GOT3 (cell line): ENCODE measurements around the gene SPDEF.

Experiments
- DNase-seq: peaks from one replicate; lab custom pipeline; 2025; ENCODE audit warnings: mixed read lengths; lab: John Stamatoyannopoulos, UW

The SPDEF gene

DNA sequence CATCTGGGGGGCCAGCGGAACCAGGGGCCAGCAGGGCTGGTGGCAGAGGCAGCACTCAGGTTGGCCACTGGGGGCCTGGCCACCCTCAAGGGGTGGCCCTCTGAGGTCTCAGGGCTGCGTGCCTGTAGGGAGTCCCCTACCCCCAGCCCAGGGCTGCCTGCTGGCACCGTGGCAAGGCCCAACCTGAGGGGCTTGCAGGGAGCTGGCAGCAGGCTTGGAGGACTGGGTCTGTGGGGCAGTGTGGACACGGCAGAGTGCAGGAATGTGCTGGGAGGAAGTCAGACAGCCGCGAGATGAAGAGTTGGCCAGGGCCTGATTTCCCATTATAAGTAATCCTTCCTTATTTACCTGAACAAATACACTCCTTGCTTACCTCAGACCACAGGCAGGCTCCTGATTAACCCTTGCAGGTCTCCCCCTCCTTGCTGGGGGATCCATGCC is at the start of gene SPDEF:
Gene SPDEF, minus strand, starts transcription at position 299 of the 441 bp plus-strand sequence. CDS start 11,874 bp downstream, outside the sequence.
- no peak for DNase-seq

DNA sequence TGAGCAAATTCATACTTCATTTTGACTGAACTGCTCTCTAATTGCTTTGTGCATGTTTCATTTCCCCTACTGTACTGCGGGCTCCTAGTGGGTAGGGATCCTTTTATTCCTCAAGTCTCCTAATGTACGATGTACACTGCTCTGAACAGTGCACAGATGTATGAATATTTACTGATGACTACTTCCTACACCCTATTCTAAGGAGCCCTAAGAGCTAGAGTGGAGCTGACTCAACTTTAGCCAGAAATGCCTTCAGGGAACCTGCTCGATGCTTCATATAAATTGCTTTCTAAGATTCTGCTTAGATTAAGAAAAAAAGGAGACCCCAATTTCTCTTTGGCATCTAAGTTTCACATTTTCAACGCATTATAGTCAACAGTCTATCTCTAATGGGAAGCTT is 47.6 kb upstream of the SPDEF start:
- DNase-seq = no peak

GRCh38 chr6:34602318-34603111 is 46.4 kb upstream of the SPDEF start:
- no peak for DNase-seq

GRCh38 chr6:34601706-34602105 is 45.6 kb upstream of the SPDEF start:
- DNase-seq = no peak

DNA sequence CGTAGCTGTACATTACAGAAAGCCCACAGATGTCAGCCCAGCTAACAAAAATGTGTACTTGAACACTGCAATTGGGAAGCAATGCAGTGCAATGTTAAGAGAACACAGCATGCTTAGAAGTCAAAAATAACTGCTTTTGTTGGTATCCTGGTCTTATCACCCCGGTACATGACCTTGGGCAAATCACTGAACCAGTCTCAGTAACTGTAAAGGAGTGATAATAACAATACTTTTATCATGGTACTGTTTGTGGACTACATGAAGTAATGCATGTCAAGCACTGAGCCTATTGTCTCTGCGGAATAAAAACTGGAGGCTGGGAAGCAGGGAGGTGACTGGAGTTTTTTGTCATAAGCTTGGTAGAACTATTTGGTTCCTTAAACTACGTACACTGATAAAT is 44.7 kb upstream of the SPDEF start:
- no peak for DNase-seq

- no peak for DNase-seq
Measured at GRCh38 chr6:34600101-34600500, 44.0 kb upstream of the SPDEF start.

DNA sequence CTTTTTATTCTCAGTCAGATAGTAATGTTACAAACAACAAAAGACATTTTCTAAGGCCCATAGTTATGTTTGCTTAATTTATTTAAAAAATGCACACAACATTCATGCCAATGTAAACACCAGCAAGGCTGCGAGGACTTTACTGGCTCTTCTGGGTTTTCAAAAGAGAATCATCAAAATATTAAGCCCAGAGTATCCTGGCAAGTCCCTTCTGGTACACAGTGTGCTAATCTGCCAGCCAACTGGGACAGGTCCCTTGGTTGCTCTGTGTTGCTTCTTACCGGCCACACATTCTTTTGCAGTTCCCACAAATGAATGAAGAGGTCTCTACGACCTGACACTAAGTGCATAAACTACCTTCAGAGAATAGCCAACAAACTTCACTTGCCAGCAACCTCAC is 42.6 kb upstream of the SPDEF start:
- DNase-seq = no peak

DNA sequence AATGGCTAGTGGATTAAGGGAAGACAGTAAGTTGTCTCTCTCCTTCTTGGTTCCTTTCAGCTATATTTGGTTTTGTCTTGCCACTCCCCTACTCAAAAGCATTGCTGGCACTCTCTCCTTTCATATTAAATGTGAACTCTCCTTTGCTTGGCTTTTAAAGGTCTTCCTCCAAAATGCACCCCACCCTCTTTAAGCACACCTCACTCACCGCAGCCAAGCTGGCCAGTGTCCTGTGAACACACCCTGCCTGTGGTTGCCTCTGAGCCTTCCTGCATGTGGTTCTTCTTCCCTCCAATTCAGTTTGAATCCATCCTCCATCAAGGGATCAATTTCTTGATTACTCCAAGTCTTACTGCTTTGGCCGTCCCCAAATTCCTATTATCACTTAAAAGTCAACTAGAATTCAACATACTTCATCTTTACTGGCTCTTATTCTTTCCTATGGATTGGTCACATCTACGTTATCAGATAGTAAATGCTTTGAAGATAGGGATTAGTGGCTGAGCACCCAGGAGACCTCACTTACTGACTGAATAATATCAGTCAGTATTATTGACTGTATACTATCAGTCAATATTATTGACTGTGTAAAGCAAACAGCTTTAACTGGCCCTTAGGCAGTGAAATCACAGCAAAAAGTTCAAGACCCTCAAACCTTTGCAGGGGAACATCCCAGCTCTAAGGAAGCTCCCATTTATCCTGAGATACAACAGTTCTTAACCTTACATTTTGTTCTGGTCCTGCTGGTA is 41.6 kb upstream of the SPDEF start:
- DNase-seq = no peak

- DNase-seq = no peak
Measured at GRCh38 chr6:34596798-34597197, 40.7 kb upstream of the SPDEF start.

- DNase-seq = no peak
Measured at GRCh38 chr6:34595332-34596184, 39.4 kb upstream of the SPDEF start.

DNA sequence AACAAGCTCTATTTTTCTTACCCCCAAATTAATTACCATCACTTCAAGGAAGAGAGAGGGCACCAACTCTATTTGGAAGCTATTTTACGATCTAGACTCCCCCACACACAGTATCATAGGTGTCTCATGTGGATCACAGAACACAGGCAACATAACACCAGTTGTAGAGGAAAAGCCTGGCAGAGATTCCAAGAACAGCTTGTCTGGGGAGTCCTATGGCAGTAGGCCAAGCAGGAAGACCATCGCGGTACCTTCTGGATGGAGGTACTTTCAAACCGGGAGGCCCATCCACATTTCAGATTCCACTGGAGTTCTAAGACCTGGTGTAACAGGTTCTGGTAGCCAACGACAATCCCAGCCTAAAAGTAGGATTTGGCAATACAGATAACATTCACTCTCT is 37.6 kb upstream of the SPDEF start:
- no peak for DNase-seq

DNA sequence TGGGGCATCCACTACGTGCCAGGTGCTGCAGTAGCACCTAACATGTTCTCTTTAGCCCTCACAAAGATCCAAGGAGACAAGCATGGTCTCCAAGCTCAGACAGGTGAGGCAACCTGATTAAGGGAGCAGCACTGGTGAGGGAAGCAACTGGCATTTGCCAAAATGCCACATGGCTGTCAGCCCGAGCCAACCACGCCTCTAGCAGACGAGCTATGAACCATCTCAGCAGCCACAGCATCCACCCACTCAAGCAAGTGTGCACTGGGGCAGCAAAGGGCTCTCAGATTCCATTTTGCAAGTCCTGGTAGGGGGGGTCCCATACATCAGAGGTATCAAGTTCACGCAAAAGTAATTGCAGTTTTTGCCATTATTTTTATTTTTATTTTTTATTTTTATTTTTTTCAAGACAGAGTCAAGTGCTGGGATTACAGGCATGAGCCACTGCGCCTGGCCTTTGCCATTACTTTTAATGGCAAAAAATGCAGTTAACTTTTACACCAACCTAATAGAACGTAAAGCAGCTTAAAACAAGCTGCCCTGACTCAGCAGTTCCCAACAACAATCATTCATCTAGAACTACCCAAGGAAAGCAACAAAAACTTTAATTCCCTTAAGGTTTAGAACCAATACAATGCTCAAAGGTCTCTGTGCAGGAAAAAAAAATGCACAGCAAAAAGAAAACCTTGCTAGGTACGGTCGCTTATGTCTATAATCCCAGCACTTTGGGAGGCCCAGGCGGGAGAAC is 36.3 kb upstream of the SPDEF start:
- DNase-seq = no peak

DNA sequence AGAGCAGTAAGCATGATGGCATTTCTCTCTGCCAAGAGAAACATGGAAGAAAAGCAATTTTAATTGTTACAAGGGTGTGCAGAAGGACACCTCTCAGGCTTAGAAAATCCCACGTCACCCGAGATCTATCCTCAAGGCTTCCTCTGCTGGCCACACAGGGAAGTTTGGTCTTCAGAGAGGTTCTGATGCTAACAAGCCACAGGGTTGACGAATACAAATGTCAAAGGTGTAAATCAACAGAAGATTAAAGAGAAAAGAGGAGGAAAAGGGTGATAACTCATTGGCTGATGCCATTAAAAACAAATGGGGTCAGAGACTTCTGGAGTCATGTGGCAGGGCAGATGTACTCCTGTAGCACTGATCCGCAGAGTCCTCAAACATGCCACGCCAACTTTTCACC is 33.6 kb upstream of the SPDEF start:
- DNase-seq = no peak

GRCh38 chr6:34589140-34589539 is 33.0 kb upstream of the SPDEF start:
- DNase-seq = no peak

- DNase-seq = no peak
Measured at GRCh38 chr6:34587851-34588250, 31.7 kb upstream of the SPDEF start.

DNA sequence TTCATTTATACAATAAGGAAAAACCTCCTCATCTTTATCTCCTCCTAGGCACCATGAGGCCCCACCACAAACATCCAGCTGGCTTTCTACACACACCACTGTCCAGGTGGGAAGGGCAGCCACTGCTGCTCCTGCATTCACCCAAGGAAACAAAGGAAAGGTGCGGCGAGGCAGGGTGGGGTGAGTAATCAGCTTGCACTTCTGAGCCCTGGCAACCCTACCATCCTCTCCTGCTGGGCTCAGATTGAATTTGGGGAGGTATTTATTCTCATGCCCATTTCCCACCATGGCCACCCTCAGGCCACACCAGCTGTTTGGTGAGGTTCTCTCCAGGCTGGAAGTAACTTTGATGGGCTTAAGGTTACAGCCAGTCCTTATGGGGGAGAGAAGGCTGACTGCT is 31.2 kb upstream of the SPDEF start:
- DNase-seq = no peak

DNA sequence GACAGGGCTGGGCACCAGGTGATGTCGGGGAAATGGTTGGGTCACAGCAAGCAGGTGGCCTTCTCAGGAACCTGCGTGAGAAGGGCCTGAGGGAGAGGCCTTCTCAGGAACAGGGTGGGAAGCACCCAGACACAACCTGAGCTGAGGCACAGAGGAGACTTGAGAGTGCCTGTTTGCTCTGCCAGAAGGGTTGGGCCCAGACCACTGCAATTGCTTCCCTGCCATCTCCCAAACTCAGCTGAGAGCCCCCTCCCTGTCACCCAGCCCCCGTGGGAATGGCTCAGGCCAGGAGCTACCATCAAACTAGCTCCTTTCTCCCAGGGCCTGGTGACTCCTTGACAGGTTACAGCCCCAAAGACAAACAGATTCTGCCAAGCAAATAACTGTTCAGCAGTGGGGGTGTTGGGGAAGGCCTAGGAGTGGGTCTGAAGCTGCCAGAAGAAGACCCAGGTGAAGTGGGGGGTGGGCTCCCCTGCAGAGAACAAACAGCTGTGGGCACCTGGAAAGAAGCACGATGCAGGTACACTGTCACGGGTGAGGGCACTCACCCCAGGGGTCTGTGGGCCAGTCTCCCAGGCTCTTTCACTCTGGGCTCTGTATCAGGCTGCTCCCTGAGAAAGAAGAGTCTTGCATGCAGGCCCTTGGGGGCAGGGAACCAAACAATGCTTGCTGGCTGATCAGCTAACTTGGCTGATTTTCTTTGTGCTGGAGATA is 30.4 kb upstream of the SPDEF start:
- DNase-seq = no peak

- no peak for DNase-seq
Measured at GRCh38 chr6:34585512-34586061, 29.5 kb upstream of the SPDEF start.

DNA sequence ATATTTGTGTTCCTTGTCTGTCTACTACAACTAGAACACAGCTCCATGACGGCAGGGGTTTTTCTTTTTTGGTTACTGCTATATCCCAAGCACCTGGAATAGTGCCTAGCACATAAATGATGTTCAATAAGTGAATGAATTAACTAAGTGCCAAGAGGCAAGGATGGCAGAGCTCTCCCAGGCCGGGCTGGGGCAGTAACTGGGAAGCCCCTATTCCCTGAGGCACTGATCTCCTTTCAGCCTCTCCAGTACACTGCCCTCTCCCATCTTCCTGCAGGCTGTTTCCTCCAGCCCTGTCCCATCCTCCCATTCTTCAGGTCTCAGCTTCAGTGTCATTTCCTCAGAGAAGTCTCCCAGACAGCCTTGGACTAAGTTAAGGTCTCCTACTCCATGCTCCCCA is 29.0 kb upstream of the SPDEF start:
- no peak for DNase-seq

DNA sequence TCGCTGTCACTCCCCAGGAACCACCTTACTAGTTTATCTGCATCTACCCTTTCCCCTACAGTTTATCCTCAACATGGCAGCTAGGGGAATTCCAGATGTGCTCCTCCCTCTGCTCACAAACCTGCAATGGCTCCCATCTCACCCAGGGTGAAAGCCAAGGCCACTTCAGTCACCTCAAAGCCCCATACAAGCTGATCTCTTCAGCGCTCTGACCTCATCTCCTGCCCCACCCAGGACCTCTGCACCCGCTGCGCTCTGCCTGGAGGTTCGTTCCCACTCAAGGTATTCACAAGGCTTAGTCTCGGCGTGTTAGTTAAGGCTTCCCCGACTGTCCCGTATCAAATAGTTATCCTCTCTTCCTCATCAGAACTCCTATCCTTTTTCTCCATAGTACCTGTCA is 28.6 kb upstream of the SPDEF start:
- DNase-seq = no peak
